NK-92 (cell line): ENCODE measurements around the gene GRM8.

Experiments used
- DNase-seq: peaks from one replicate; lab custom pipeline; 2025; ENCODE audit not compliant: unreplicated experiment; lab: John Stamatoyannopoulos, UW

The GRM8 gene

GRCh38 chr7:127231415-127231814 lies 21.3 kb downstream of the GRM8 start:
- no peak for DNase-seq

GRCh38 chr7:127230192-127230925 lies 22.4 kb downstream of the GRM8 start:
- no peak for DNase-seq

GRCh38 chr7:127226685-127227374 lies 25.9 kb downstream of the GRM8 start:
- DNase-seq = no peak

- no peak for DNase-seq
Observed at GRCh38 chr7:127221731-127222130, 31.0 kb downstream of the GRM8 start.

GRCh38 chr7:127214956-127215718 lies 37.6 kb downstream of the GRM8 start:
- no peak for DNase-seq

GRCh38 chr7:127209886-127210285 lies 42.9 kb downstream of the GRM8 start:
- DNase-seq = no peak

GRCh38 chr7:127208860-127209259 lies 43.9 kb downstream of the GRM8 start:
- DNase-seq = no peak

GRCh38 chr7:127208351-127208750 lies 44.4 kb downstream of the GRM8 start:
- DNase-seq = no peak

GRCh38 chr7:127207806-127208205 lies 44.9 kb downstream of the GRM8 start:
- DNase-seq = no peak

GRCh38 chr7:127207230-127207629 lies 45.5 kb downstream of the GRM8 start:
- DNase-seq = no peak

- no peak for DNase-seq
Observed at GRCh38 chr7:127194571-127194970, 58.2 kb downstream of the GRM8 start.

GRCh38 chr7:127189886-127190285 lies 62.9 kb downstream of the GRM8 start:
- DNase-seq = no peak

GRCh38 chr7:127189074-127189473 lies 63.7 kb downstream of the GRM8 start:
- no peak for DNase-seq

GRCh38 chr7:127187740-127188139 lies 65.0 kb downstream of the GRM8 start:
- no peak for DNase-seq

- DNase-seq = no peak
Observed at GRCh38 chr7:127186686-127187085, 66.1 kb downstream of the GRM8 start.

GRCh38 chr7:127177156-127177555 lies 75.6 kb downstream of the GRM8 start:
- no peak for DNase-seq

- DNase-seq = no peak
Observed at GRCh38 chr7:127162366-127162765, 90.4 kb downstream of the GRM8 start.

GRCh38 chr7:127158659-127159058 lies 94.1 kb downstream of the GRM8 start:
- no peak for DNase-seq

GRCh38 chr7:127154958-127155357 lies 97.8 kb downstream of the GRM8 start:
- no peak for DNase-seq

- no peak for DNase-seq
Observed at GRCh38 chr7:127154101-127154500, 98.6 kb downstream of the GRM8 start.

GRCh38 chr7:127153315-127153714 lies 99.4 kb downstream of the GRM8 start:
- no peak for DNase-seq

- DNase-seq = no peak
Observed at GRCh38 chr7:127152423-127152822, 100.3 kb downstream of the GRM8 start.
